H9 (cell line): ENCODE results near the gene PLD1. TPM values are rescaled to one million over a fixed set of nuclear protein-coding genes. Genes with fewer than 3 reads are reported as not detected.

Experiments used
- DNase-seq: peaks from one replicate; pipeline ENCODE4 v3.0.0-alpha.2; 2017
- H2AFZ ChIP-seq: one replicate; pipeline ENCODE4 v1.6.1; 2013; ENCODE audit warnings: mild to moderate bottlenecking, low read length, control low read depth, moderate library complexity
- H2AK5ac ChIP-seq: 2 replicates; pipeline ENCODE4 v1.6.1; 2013; ENCODE audit warnings: low read length, control low read depth, mixed read lengths; ENCODE audit not compliant: insufficient read length
- H2BK120ac ChIP-seq: one replicate; pipeline ENCODE4 v1.6.1; 2013; ENCODE audit warnings: low read depth, mild to moderate bottlenecking, low read length, control low read depth, inconsistent platforms; ENCODE audit not compliant: poor library complexity, severe bottlenecking
- H2BK12ac ChIP-seq: 2 replicates; pipeline ENCODE4 v1.6.1; 2013; ENCODE audit warnings: low read length, control low read depth, mixed read lengths, low read depth; ENCODE audit not compliant: insufficient read length
- H2BK15ac ChIP-seq: 2 replicates; pipeline ENCODE4 v1.6.1; 2013; ENCODE audit warnings: low read depth, low read length, control low read depth
- H2BK20ac ChIP-seq: one replicate; pipeline ENCODE4 v1.6.1; 2013; ENCODE audit warnings: low read depth, mild to moderate bottlenecking, low read length, control low read depth, inconsistent platforms; ENCODE audit not compliant: poor library complexity, severe bottlenecking
- H2BK5ac ChIP-seq: 2 replicates; pipeline ENCODE4 v1.6.1; 2013; ENCODE audit warnings: low read length, control low read depth, mixed read lengths; ENCODE audit not compliant: insufficient read length
- H3K14ac ChIP-seq: 2 replicates; pipeline ENCODE4 v1.6.1; 2013; ENCODE audit warnings: low read length, control low read depth; ENCODE audit not compliant: insufficient read depth
- H3K18ac ChIP-seq: 2 replicates; pipeline ENCODE4 v1.6.1; 2013; ENCODE audit warnings: low read depth, mild to moderate bottlenecking, mixed read lengths, low read length, control low read depth; ENCODE audit not compliant: insufficient read length
- H3K23ac ChIP-seq: 2 replicates; pipeline ENCODE4 v1.6.1; 2013; ENCODE audit warnings: low read length, control low read depth, mixed read lengths, low read depth; ENCODE audit not compliant: insufficient read length
- H3K23me2 ChIP-seq: 2 replicates; pipeline ENCODE4 v1.6.1; 2013; ENCODE audit warnings: low read depth, mild to moderate bottlenecking, mixed read lengths, low read length, control low read depth; ENCODE audit not compliant: insufficient read length, poor library complexity, severe bottlenecking
- H3K27ac ChIP-seq: 2 replicates; pipeline ENCODE4 v1.5.1; 2013; ENCODE audit warnings: low read length, control low read depth, mixed read lengths, low read depth; ENCODE audit not compliant: insufficient read length
- H3K27me3 ChIP-seq: 2 replicates; pipeline ENCODE4 v1.6.1; 2013; ENCODE audit warnings: low read length, control low read depth, inconsistent platforms; ENCODE audit not compliant: insufficient read depth
- H3K4ac ChIP-seq: 2 replicates; pipeline ENCODE4 v1.6.1; 2013; ENCODE audit warnings: low read depth, mild to moderate bottlenecking, control low read depth, inconsistent platforms, low read length, moderate library complexity
- H3K4me1 ChIP-seq: 2 replicates; pipeline ENCODE4 v1.6.1; 2013; ENCODE audit warnings: low read length, control low read depth, inconsistent platforms; ENCODE audit not compliant: insufficient read depth
- H3K4me2 ChIP-seq: 2 replicates; pipeline ENCODE4 v1.6.1; 2013; ENCODE audit warnings: low read length, control low read depth, mixed read lengths; ENCODE audit not compliant: insufficient read length, insufficient read depth
- H3K56ac ChIP-seq: 2 replicates; pipeline ENCODE4 v1.6.1; 2013; ENCODE audit warnings: low read depth, mild to moderate bottlenecking, mixed read lengths, low read length, control low read depth; ENCODE audit not compliant: insufficient read length
- H3K79me1 ChIP-seq: 2 replicates; pipeline ENCODE4 v1.6.1; 2013; ENCODE audit warnings: low read depth, mild to moderate bottlenecking, moderate library complexity, low read length, control low read depth, inconsistent platforms; ENCODE audit not compliant: insufficient read depth, poor library complexity, severe bottlenecking
- H3K79me2 ChIP-seq: 2 replicates; pipeline ENCODE4 v1.6.1; 2013; ENCODE audit warnings: low read length, control low read depth, inconsistent platforms; ENCODE audit not compliant: insufficient read depth
- H3K9ac ChIP-seq: 2 replicates; pipeline ENCODE4 v1.6.1; 2013; ENCODE audit warnings: low read length, control low read depth, mixed read lengths; ENCODE audit not compliant: insufficient read length; ENCODE audit errors: extremely low read depth
- H3K9me3 ChIP-seq: one replicate; pipeline ENCODE4 v1.6.1; 2013; ENCODE audit warnings: low read depth, low read length, inconsistent platforms; ENCODE audit not compliant: control insufficient read depth
- H3T11ph ChIP-seq: one replicate; pipeline ENCODE4 v1.6.1; 2013; ENCODE audit warnings: mild to moderate bottlenecking, low read length, control low read depth, inconsistent platforms
- H4K20me1 ChIP-seq: one replicate; pipeline ENCODE4 v1.6.1; 2013; ENCODE audit not compliant: control insufficient read depth, insufficient read length, insufficient read depth
- H4K5ac ChIP-seq: 2 replicates; pipeline ENCODE4 v1.6.1; 2013; ENCODE audit warnings: low read depth, mild to moderate bottlenecking, mixed read lengths, low read length, control low read depth; ENCODE audit not compliant: insufficient read length
- H4K8ac ChIP-seq: replicated peaks from 2 replicates; pipeline ENCODE4 v1.6.1; 2013; ENCODE audit warnings: low read length, control low read depth, mixed read lengths, low read depth; ENCODE audit not compliant: insufficient read length
- H4K91ac ChIP-seq: 2 replicates; pipeline ENCODE4 v1.6.1; 2013; ENCODE audit warnings: low read depth, mild to moderate bottlenecking, moderate library complexity, mixed read lengths, low read length, control low read depth; ENCODE audit not compliant: insufficient read length
- H3K27ac Mint-ChIP-seq, 3 experiments: 2 replicates in 2 of 3; 3 replicates in 1 of 3; pipeline ENCODE4 v1.8.0; 2020 to 2021; ENCODE audit warnings: mixed read lengths in 3 of 3, mild to moderate bottlenecking in 1 of 3, moderate library complexity in 1 of 3
- H3K27me3 Mint-ChIP-seq: 2 replicates; pipeline ENCODE4 v1.8.0; 2021; ENCODE audit warnings: low read depth, mild to moderate bottlenecking, moderate library complexity, mixed read lengths
- H3K36me3 Mint-ChIP-seq, 3 experiments: 2 replicates in 2 of 3; 3 replicates in 1 of 3; pipeline ENCODE4 v1.8.0; 2020 to 2021; ENCODE audit warnings: low read depth in 3 of 3, mixed read lengths in 3 of 3; ENCODE audit not compliant: insufficient read depth in 1 of 3
- H3K4me1 Mint-ChIP-seq, 2 experiments: 2 replicates each; pipeline ENCODE4 v1.8.0; 2020; ENCODE audit warnings: mixed read lengths in 2 of 2
- H3K4me3 Mint-ChIP-seq, 2 experiments: 2 replicates in 1 of 2; 3 replicates in 1 of 2; pipeline ENCODE4 v1.8.0; 2020 to 2021; ENCODE audit warnings: mild to moderate bottlenecking in 2 of 2, mixed read lengths in 2 of 2, moderate library complexity in 1 of 2
- H3K9me3 Mint-ChIP-seq, 2 experiments: 2 replicates in 1 of 2; 3 replicates in 1 of 2; pipeline ENCODE4 v1.8.0; 2020; ENCODE audit warnings: mild to moderate bottlenecking in 2 of 2, mixed read lengths in 2 of 2, moderate library complexity in 1 of 2
- CTCF ChIP-seq: fragments of 200-600 bp; sonication (generic); conservative IDR thresholded peaks from 3 replicates; pipeline ENCODE4 v1.8.0; 2021; ENCODE audit warnings: antibody characterized with exemption, mild to moderate bottlenecking
- WGBS: extraction: QIAGEN DNeasy Blood & Tissue Kit; methylation state at CpG from one replicate; pipeline ENCODE4 v1.1.7; 2013; ENCODE audit warnings: missing lambda C conversion rate, low lambda C conversion rate, mixed read lengths; ENCODE audit not compliant: insufficient read length; ENCODE audit errors: extremely low coverage; 5-methylcytosine and 5-hydroxymethylcytosine counted together
- total RNA-seq: library from RNA; stranded (reverse); gene quantifications from 2 replicates; pipeline ENCODE4 v1.2.1, GENCODE V29; 2021

PLD1 gene
- total RNA-seq, 1 experiment from 2014 or later = 1.8 TPM

DNA sequence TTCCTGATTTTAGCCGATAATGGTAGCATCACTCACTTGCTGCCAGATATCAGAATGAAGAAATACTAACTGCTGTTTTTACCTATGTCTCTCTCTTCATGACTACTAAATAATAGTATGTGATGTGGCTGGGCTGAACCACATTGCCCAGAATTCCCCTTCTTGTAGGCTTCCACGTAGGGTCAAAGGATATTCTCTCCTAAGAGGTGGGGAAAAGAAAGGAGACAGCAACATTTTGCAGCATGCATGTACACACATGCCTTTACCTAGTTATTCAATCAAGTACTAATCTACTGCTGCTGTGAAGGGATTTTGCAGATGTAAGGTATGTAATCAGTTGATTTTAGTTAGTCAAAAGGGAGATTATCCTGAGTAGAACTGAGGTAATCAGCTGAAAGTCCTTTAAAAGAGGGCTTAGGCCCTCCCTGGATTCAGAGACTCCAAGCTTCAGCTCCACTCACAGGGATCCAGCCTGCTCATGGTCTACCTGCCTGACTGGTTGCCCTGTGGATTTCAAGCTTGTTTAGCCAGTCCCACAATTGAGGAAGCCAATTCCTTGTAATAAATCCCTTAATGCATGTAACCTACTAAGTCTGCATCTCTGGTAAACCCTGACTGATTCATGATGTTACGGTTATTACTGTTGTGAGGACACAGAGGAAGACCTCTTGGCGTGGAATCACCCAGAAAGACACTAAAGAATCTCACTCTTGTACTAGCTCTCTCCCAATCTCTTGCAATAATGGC, 20.4 kb downstream of the PLD1 start:
- Histone ChIP-seq H4K8ac (no peak overlapping the region), H3K56ac (no peak overlapping the region), H2BK120ac (no peak overlapping the region), H3K4me1 (peaks cover 4% of the 10 kb centered on the region; the same call in 1 of the 2 replicates), H2BK5ac (no peak overlapping the region), H3K23me2 (no peaks in the 10 kb centered on the region), H3K9me3 (no peaks in the 10 kb centered on the region), H3K9ac (no peak overlapping the region), H4K91ac (no peak overlapping the region), H3K18ac (no peak overlapping the region), H3K79me1 (no peaks in the 10 kb centered on the region), H3K4me2 (no peak overlapping the region), H3T11ph (no peak overlapping the region), H4K5ac (no peak overlapping the region), H3K14ac (no peak overlapping the region), H3K4ac (no peak overlapping the region), H3K79me2 (no peaks in the 10 kb centered on the region), H2BK20ac (no peak overlapping the region), H2BK12ac (no peak overlapping the region), H3K23ac (no peak overlapping the region), H2BK15ac (no peak overlapping the region), H3K27me3 (no peaks in the 10 kb centered on the region), H4K20me1 (no peaks in the 10 kb centered on the region), H3K27ac (no peak overlapping the region), H2AK5ac (no peak overlapping the region), H2AFZ (no peak overlapping the region)
- no CpG with 5 or more reads among the region's 4 CpGs for whole genome bisulfite sequencing
- H3K36me3 Mint-ChIP-seq = no peaks in the 10 kb centered on the region
- peaks cover 11 to 20% of the 10 kb centered on the region in 2 experiments for H3K4me1 Mint-ChIP-seq
- TF ChIP-seq CTCF = no peak
- no peaks in the 10 kb centered on the region for H3K9me3 Mint-ChIP-seq
- H3K4me3 Mint-ChIP-seq = no peak overlapping the region
- H3K27me3 Mint-ChIP-seq = no peaks in the 10 kb centered on the region
- peak overlapping the region in 1 of 3 experiments; percentile 40; a peak in 1 of 7 replicates for H3K27ac Mint-ChIP-seq
- DNase-seq = no peak
